OCI-LY1 (cell line): Measurements from ENCODE around the gene FOXE3.

Experiments used
- H2AFZ ChIP-seq: fragments of 200-600 bp; sonication (generic), shearing (Covaris generic); 2 replicates; pipeline ENCODE4 v1.6.0; 2014; ENCODE audit warnings: antibody characterized with exemption, mild to moderate bottlenecking, low read length
- H3F3A ChIP-seq: fragments of 200-600 bp; sonication (generic), shearing (Covaris generic); 2 replicates; pipeline ENCODE4 v1.6.0; 2014; ENCODE audit warnings: mild to moderate bottlenecking, antibody characterized with exemption, low read length, moderate library complexity; ENCODE audit not compliant: insufficient read depth
- H3K27ac ChIP-seq: fragments of 200-600 bp; sonication (generic); 2 replicates; pipeline ENCODE4 v1.5.1; 2014; ENCODE audit warnings: low read length, mixed run types, mild to moderate bottlenecking, low read depth; ENCODE audit not compliant: poor library complexity, severe bottlenecking
- H3K27me3 ChIP-seq: fragments of 200-600 bp; sonication (generic); 2 replicates; pipeline ENCODE4 v1.6.0; 2014; ENCODE audit warnings: antibody characterized with exemption, mild to moderate bottlenecking, low read length, moderate library complexity; ENCODE audit not compliant: insufficient read depth
- H3K36me3 ChIP-seq: fragments of 200-600 bp; sonication (generic); 2 replicates; pipeline ENCODE4 v1.6.1; 2014; ENCODE audit warnings: mild to moderate bottlenecking, antibody characterized with exemption, low read length, moderate library complexity, mixed read lengths; ENCODE audit not compliant: insufficient read depth
- H3K4me1 ChIP-seq: fragments of 200-600 bp; sonication (generic); 2 replicates; pipeline ENCODE4 v1.5.1; 2014; ENCODE audit warnings: mild to moderate bottlenecking, low read length, moderate library complexity; ENCODE audit not compliant: insufficient read depth, severe bottlenecking
- H3K4me2 ChIP-seq: fragments of 200-600 bp; sonication (generic), shearing (Covaris generic); 2 replicates; pipeline ENCODE4 v1.6.1; 2014; ENCODE audit warnings: low read length
- H3K4me3 ChIP-seq: fragments of 200-600 bp; sonication (generic); 2 replicates; pipeline ENCODE4 v1.5.1; 2014; ENCODE audit warnings: low read length, low read depth, mild to moderate bottlenecking, mixed read lengths; ENCODE audit not compliant: poor library complexity, severe bottlenecking
- H3K79me2 ChIP-seq: fragments of 200-600 bp; shearing (Covaris generic); 2 replicates; pipeline ENCODE4 v1.6.1; 2016; ENCODE audit warnings: mixed run types, low read length, mixed read lengths; ENCODE audit not compliant: insufficient read depth
- H3K9ac ChIP-seq: fragments of 200-600 bp; sonication (generic), shearing (Covaris generic); 2 replicates; pipeline ENCODE4 v1.6.1; 2014; ENCODE audit warnings: mild to moderate bottlenecking, low read length, mixed read lengths
- H3K9me2 ChIP-seq: fragments of 200-600 bp; sonication (generic), shearing (Covaris generic); 2 replicates; pipeline ENCODE4 v1.6.1; 2014; ENCODE audit warnings: low read depth, mild to moderate bottlenecking, low read length, mixed read lengths
- H3K9me3 ChIP-seq: fragments of 200-600 bp; shearing (Covaris generic); 2 replicates; pipeline ENCODE4 v1.6.1; 2014; ENCODE audit warnings: low read length, mixed read lengths
- H4K20me1 ChIP-seq: fragments of 200-600 bp; sonication (generic), shearing (Covaris generic); 2 replicates; pipeline ENCODE4 v1.6.0; 2016; ENCODE audit warnings: mild to moderate bottlenecking, low read length; ENCODE audit not compliant: insufficient read depth
- EZH2 ChIP-seq: fragments of 200-600 bp; sonication (generic), shearing (Covaris generic); IDR thresholded peaks from 2 replicates; pipeline ENCODE4 v1.8.0; 2017; ENCODE audit warnings: borderline replicate concordance, mixed run types, mild to moderate bottlenecking, antibody characterized with exemption, low read length, moderate library complexity, mixed read lengths
- TF ChIP-seq, protein P1 (sequence below): fragments of 200-600 bp; sonication (generic), shearing (Covaris generic); IDR thresholded peaks from 2 replicates; pipeline ENCODE4 v1.5.1; 2017; ENCODE audit warnings: mild to moderate bottlenecking, antibody characterized with exemption, low read length, moderate library complexity, mixed read lengths

The FOXE3 gene

DNA sequence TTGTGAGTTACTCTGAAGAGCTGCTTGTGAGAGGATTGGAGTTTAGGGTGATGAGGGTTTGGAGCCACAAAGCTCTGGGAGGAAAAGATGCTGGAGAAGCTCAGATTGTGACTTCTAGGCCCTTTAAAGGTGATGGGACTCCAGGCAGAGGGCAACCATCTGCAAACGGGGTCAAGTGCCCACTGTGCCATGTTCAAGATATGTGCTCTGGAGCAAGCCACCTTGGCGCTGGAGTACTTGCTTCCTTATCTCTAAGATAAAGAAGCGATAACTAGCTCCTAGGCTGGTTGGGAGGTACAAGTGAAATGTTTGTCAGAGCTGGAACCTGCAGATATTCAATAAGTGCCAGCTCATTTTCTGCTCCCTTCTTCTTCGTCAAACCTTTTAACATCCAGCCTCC, 14.3 kb upstream of the FOXE3 start:
- Histone ChIP-seq H3K9me2 (no peaks in the 10 kb centered on the region), H3K9ac (no peak overlapping the region), H3K4me3 (no peak overlapping the region), H3K27me3 (no peaks in the 10 kb centered on the region), H3K27ac (no peak overlapping the region), H3K79me2 (no peaks in the 10 kb centered on the region), H3K36me3 (no peaks in the 10 kb centered on the region), H4K20me1 (no peaks in the 10 kb centered on the region), H3K4me1 (no peaks in the 10 kb centered on the region), H3K9me3 (no peaks in the 10 kb centered on the region), H3K4me2 (no peak overlapping the region), H2AFZ (no peak overlapping the region), H3F3A (no peaks in the 10 kb centered on the region)
- TF ChIP-seq, protein P1, sequence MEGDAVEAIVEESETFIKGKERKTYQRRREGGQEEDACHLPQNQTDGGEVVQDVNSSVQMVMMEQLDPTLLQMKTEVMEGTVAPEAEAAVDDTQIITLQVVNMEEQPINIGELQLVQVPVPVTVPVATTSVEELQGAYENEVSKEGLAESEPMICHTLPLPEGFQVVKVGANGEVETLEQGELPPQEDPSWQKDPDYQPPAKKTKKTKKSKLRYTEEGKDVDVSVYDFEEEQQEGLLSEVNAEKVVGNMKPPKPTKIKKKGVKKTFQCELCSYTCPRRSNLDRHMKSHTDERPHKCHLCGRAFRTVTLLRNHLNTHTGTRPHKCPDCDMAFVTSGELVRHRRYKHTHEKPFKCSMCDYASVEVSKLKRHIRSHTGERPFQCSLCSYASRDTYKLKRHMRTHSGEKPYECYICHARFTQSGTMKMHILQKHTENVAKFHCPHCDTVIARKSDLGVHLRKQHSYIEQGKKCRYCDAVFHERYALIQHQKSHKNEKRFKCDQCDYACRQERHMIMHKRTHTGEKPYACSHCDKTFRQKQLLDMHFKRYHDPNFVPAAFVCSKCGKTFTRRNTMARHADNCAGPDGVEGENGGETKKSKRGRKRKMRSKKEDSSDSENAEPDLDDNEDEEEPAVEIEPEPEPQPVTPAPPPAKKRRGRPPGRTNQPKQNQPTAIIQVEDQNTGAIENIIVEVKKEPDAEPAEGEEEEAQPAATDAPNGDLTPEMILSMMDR = no peak
- TF ChIP-seq EZH2 = no peak

DNA sequence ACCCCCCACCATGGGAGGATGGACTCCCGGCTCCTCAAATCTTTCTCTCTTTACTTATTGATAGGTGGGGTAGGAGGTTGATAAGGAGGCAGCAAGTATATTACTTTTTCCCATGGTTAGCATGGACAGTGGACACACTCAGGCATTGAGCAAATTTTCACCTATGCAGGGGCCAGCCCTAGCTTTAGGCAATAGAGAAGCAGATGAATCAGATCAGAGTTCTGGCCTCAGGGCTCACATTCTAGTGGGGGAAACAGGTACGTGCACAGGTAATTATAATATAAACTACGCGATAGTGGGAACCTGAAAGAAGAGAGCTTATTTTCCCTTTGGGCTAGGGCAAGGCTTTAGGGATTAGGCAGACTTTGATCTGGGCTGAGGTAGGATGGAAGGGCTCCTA, 13.5 kb upstream of the FOXE3 start:
- no peaks in the 10 kb centered on the region for H3K9me2 ChIP-seq
- no peak overlapping the region for H3K4me3 ChIP-seq
- H2AFZ ChIP-seq = no peak overlapping the region
- H3K27ac ChIP-seq = no peak overlapping the region
- H3F3A ChIP-seq = no peaks in the 10 kb centered on the region
- TF ChIP-seq, protein P1 = no peak
- no peak for TF ChIP-seq EZH2
- H4K20me1 ChIP-seq = no peaks in the 10 kb centered on the region
- no peak overlapping the region for H3K9ac ChIP-seq
- H3K79me2 ChIP-seq = no peaks in the 10 kb centered on the region
- no peaks in the 10 kb centered on the region for H3K4me1 ChIP-seq
- no peak overlapping the region for H3K4me2 ChIP-seq
- H3K27me3 ChIP-seq = no peaks in the 10 kb centered on the region
- H3K36me3 ChIP-seq = no peaks in the 10 kb centered on the region
- no peaks in the 10 kb centered on the region for H3K9me3 ChIP-seq

DNA sequence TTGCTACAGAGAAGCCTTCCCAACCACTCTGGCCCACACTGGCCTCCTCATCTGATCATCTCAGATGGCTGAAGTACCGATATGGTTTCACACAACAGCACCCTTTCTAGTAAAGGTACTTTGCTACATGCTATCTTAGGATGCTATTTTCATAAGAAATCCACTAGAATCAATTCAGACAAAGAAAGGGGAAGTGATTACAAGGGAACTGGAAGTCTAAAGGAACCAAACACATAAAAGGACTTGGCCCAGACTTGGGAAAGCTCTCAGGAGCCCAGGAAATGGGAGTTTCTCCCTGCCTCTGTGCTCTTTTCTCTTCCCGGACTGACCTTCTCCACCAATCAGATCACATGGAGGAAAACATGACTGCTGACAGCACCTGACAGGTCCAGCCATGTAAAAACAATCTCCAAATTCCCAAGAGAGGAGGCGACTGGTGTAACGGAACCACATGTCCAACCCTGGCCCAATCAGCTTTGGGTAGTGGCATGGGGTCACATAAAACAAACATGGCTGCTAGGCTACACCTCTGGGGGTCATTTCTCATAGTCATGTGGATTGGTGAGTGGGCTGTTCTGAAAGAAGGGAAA, 12.7 kb upstream of the FOXE3 start:
- Histone ChIP-seq H3K4me3 (no peak overlapping the region), H3K27ac (no peak overlapping the region), H3K9me3 (no peaks in the 10 kb centered on the region), H3K9ac (no peak overlapping the region), H4K20me1 (no peaks in the 10 kb centered on the region), H2AFZ (no peak overlapping the region), H3K4me2 (no peak overlapping the region), H3K79me2 (no peaks in the 10 kb centered on the region), H3F3A (no peaks in the 10 kb centered on the region), H3K27me3 (no peaks in the 10 kb centered on the region), H3K9me2 (no peaks in the 10 kb centered on the region), H3K36me3 (no peaks in the 10 kb centered on the region), H3K4me1 (no peaks in the 10 kb centered on the region)
- TF ChIP-seq EZH2 = no peak
- TF ChIP-seq, protein P1 = no peak
